D721Med (cell line): ENCODE data around the gene ZNF346.
A peak's percentile ranks its signal among the peaks of the same experiment; 100 is the strongest.
"Not testable (repeated sequence)": the region's sequence is repeated elsewhere in the genome, so short reads cannot be mapped to it uniquely, and the experiment has no call there.

Source experiments
- DNase-seq: peaks from one replicate; pipeline ENCODE4 v3.0.0; 2011; ENCODE audit warnings: low spot score; ENCODE audit not compliant: insufficient read length
- FAIRE-seq: peaks from 2 replicates; lab custom pipeline; 2011; peaks lifted over from hg19 to GRCh38; lab: Jason Lieb, UNC
- CTCF ChIP-seq: IDR thresholded peaks from 2 replicates; pipeline ENCODE4 v1.5.1; 2012; ENCODE audit warnings: mild to moderate bottlenecking, control low read depth; ENCODE audit not compliant: insufficient read depth; ENCODE audit errors: missing control alignments

The ZNF346 gene, protein sequence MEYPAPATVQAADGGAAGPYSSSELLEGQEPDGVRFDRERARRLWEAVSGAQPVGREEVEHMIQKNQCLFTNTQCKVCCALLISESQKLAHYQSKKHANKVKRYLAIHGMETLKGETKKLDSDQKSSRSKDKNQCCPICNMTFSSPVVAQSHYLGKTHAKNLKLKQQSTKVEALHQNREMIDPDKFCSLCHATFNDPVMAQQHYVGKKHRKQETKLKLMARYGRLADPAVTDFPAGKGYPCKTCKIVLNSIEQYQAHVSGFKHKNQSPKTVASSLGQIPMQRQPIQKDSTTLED

DNA sequence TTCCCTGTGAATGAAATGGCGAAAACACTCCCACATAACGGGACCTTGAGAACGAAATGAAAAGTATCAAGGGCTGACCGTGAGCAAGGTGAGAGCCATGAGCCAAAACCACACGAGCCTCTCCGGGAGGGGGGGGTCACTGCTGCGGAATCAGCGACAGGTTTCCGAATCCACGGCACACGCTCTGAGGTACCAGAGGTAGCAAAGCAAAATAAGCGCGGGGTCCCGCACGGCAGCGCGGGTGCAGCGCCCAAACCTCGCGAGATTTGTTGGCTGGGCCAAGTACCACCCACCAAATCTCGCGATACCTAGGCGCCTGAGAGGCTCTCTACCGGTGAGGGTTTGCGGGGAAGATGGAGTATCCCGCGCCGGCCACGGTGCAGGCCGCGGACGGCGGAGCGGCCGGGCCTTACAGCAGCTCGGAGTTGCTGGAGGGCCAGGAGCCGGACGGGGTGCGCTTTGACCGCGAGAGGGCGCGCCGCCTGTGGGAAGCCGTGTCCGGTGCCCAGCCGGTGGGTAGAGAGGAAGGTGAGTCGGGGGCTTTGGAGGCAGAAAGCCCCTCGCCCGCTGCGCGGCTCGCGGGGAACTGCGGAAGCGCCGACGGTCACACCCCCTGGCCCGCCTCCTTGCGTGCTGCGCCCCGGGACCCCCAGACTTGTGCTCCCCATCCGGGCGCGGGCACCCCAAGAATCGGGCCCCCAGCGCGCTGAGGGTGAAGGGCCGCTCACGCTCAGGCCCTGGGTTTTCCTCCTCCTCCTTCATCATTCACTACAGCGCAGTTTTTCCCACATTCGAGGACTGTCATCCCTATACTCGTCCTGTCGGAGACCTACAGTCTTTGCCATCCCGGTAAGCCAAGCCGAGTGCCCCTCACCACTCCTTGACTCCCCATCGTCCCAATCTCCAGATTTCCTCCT is at the start of gene ZNF346:
Gene ZNF346 (plus strand): TSS at position 311 of the 917 bp plus-strand sequence. CDS start 43 bp downstream, at position 354.
- FAIRE-seq = no peak
- TF ChIP-seq CTCF = peak; percentile 35
- peak; percentile 98 for DNase-seq

DNA sequence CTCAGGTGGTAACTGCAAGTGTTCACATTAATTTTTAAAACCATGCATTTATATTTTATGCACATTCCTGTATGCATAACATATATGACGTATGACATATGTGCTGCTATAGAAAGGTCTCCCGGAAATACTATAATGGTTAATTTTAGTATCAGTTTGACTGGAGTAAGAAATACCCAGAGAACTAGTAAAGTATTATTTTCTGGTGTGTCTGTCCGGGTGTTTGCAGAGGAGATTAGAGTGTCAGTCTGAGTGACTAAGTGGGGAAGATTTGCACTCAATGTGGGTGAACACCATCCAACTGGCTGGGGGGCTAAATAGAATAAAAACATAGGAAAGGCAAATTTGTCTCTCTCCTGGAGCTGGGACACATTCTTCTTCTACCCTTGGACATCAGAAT is 42.8 kb upstream of the ZNF346 start:
- no peak for FAIRE-seq
- no peak for TF ChIP-seq CTCF
- DNase-seq = no peak

DNA sequence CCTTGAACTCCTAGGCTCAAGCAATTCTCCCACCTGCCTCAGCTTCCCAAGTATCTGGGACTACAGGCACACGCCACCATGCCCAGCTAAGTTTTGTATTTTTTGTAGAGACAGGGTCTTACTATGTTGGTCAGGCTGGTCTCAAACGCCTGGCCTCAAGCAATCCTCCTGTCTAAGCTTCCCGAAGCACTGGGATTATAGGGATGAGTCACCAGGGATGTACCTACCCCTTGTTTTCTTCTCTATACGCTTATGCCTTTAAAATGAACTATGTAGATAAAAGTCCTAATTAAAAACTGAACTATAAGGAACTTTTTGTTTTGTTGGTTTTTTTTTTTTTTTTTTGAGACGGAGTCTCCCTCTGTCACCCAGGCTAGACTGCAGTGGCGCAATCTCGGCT is 41.7 kb upstream of the ZNF346 start:
- FAIRE-seq = no peak
- DNase-seq = no peak
- TF ChIP-seq CTCF = no peak

- not testable (repeated sequence) for DNase-seq, FAIRE-seq
These were observed 39.4 kb upstream of the ZNF346 start for GRCh38 chr5:176983112-176983511.

DNA sequence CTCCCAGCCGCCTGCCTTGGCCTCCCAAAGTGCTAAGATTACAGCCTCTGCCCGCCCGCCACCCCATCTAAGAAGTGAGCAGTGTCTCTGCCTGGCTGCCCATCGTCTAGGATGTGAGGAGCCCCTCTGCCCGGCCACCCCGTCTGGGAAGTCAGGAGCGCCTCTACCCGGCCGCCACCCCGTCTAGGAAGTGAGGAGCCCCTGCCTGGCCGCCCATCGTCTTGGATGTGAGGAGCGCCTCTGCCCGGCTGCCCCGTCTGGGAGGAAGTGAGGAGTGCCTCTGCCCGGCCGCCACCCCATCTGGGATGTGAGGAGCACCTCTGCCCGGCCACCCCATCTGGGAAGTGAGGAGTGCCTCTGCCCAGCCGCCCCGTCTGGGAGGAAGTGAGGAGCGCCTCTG is 38.9 kb upstream of the ZNF346 start:
- not testable (repeated sequence) for DNase-seq, FAIRE-seq

GRCh38 chr5:176984176-176984575 is 38.3 kb upstream of the ZNF346 start:
- not testable (repeated sequence) for DNase-seq, FAIRE-seq

- DNase-seq (no peak), FAIRE-seq (no peak)
- no peak for TF ChIP-seq CTCF
These were observed 37.0 kb upstream of the ZNF346 start for GRCh38 chr5:176985516-176985915.

- TF ChIP-seq CTCF = no peak
- FAIRE-seq = no peak
- no peak for DNase-seq
These were observed 36.2 kb upstream of the ZNF346 start for GRCh38 chr5:176986280-176986679.
